ENCODE results near the gene ABCC6. TPM values are rescaled to one million over a fixed set of nuclear protein-coding genes. Genes with fewer than 3 reads are reported as not detected.

ABCC6 gene
- total RNA-seq, 1 experiment from 2014 or later: 1.1 TPM

DNA sequence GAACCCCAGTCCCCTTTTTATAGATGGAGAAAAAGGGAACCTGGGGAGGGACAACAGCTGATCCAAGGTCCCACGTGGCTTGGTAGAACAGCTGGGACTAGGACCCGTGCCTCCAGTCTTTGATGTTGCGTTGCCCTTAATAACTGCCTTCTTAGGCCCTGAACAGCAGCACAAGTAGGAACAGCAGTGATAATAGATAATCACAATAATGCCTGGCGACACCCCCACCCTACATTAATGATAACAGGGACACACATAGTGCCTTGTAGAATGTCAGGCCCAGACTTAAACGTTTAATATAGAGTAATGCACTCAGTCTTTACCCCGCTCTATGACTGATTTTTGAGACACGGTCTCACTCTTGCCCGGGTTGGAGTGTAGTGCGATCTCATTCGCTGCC is 96.4 kb downstream of the ABCC6 start:
- Histone ChIP-seq H2BK15ac (ENCODE audit: low read depth, low read length) (no peak overlapping the region), H3K18ac (ENCODE audit: insufficient read length, low read depth, low read length) (no peak overlapping the region), H3K9me3 (ENCODE audit: control insufficient read depth, low read depth, low read length) (no peaks in the 10 kb centered on the region), H4K20me1 (ENCODE audit: control insufficient read depth, insufficient read depth, insufficient read length) (no peaks in the 10 kb centered on the region), H3K4ac (ENCODE audit: low read depth, low read length) (no peak overlapping the region), H2BK12ac (ENCODE audit: insufficient read length, low read depth, low read length) (no peak overlapping the region), H2BK20ac (ENCODE audit: low read depth, low read length, poor library complexity, severe bottlenecking) (no peak overlapping the region), H4K91ac (ENCODE audit: insufficient read length, low read depth, low read length) (no peak overlapping the region), H3K14ac (ENCODE audit: insufficient read depth, low read length) (no peak overlapping the region), H3K79me1 (ENCODE audit: insufficient read depth, low read depth, low read length, poor library complexity, severe bottlenecking) (no peaks in the 10 kb centered on the region), H3K4me1 (ENCODE audit: insufficient read depth, low read length) (no peaks in the 10 kb centered on the region), H3K23ac (ENCODE audit: insufficient read length, low read depth, low read length) (no peak overlapping the region), H3T11ph (ENCODE audit: low read length) (no peak overlapping the region), H2AFZ (ENCODE audit: low read length) (no peak overlapping the region), H2AK5ac (ENCODE audit: insufficient read length, low read length) (no peak overlapping the region), H3K27ac (ENCODE audit: insufficient read length, low read depth, low read length) (no peak overlapping the region), H3K79me2 (ENCODE audit: insufficient read depth, low read length) (no peaks in the 10 kb centered on the region), H3K27me3 (ENCODE audit: insufficient read depth, low read length) (no peaks in the 10 kb centered on the region), H2BK120ac (ENCODE audit: low read depth, low read length, poor library complexity, severe bottlenecking) (no peak overlapping the region), H3K9ac (ENCODE audit: extremely low read depth, insufficient read length, low read length) (no peak overlapping the region), H2BK5ac (ENCODE audit: insufficient read length, low read length) (no peak overlapping the region), H4K8ac (replicated peaks; ENCODE audit: insufficient read length, low read depth, low read length) (no peak overlapping the region), H3K56ac (ENCODE audit: insufficient read length, low read depth, low read length) (no peak overlapping the region), H4K5ac (ENCODE audit: insufficient read length, low read depth, low read length) (no peak overlapping the region), H3K23me2 (ENCODE audit: insufficient read length, low read depth, low read length, poor library complexity, severe bottlenecking) (peaks cover 2% of the 10 kb centered on the region), H3K4me2 (ENCODE audit: insufficient read depth, insufficient read length, low read length) (no peak overlapping the region)
- TF ChIP-seq, protein P1, sequence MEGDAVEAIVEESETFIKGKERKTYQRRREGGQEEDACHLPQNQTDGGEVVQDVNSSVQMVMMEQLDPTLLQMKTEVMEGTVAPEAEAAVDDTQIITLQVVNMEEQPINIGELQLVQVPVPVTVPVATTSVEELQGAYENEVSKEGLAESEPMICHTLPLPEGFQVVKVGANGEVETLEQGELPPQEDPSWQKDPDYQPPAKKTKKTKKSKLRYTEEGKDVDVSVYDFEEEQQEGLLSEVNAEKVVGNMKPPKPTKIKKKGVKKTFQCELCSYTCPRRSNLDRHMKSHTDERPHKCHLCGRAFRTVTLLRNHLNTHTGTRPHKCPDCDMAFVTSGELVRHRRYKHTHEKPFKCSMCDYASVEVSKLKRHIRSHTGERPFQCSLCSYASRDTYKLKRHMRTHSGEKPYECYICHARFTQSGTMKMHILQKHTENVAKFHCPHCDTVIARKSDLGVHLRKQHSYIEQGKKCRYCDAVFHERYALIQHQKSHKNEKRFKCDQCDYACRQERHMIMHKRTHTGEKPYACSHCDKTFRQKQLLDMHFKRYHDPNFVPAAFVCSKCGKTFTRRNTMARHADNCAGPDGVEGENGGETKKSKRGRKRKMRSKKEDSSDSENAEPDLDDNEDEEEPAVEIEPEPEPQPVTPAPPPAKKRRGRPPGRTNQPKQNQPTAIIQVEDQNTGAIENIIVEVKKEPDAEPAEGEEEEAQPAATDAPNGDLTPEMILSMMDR (conservative IDR thresholded peaks at IDR 0.05): no peak
- H3K4me1 Mint-ChIP-seq: no peaks in the 10 kb centered on the region
- no peak overlapping the region for H3K4me3 Mint-ChIP-seq
- no peaks in the 10 kb centered on the region for H3K27me3 Mint-ChIP-seq (ENCODE audit: low read depth)
- H3K9me3 Mint-ChIP-seq: peaks cover 9 to 11% of the 10 kb centered on the region in 2 experiments; a peak in 4 of 5 replicates
- no peak for DNase-seq
- H3K27ac Mint-ChIP-seq: peak overlapping the region in 2 of 3 experiments; percentile 48 to 95; a peak in 3 of 7 replicates
- WGBS (ENCODE audit: extremely low coverage, insufficient read length, low lambda C conversion rate): no CpG with 5 or more reads among the region's 10 CpGs
- peaks cover 51 to 79% (median 71%) of the 10 kb centered on the region in 3 experiments for H3K36me3 Mint-ChIP-seq (ENCODE audit: insufficient read depth in 1 of 3, low read depth in 3 of 3)
